Fibroblast of skin of right quadriceps (primary cell): ENCODE results near the gene SREBF2.
"Not testable (repeated sequence)": the region's sequence is repeated elsewhere in the genome, so short reads cannot be mapped to it uniquely, and the experiment has no call there.

Experiments used
- DNase-seq: peaks from one replicate; pipeline ENCODE4 v3.0.0-alpha.2; 2013

The SREBF2 gene

DNA sequence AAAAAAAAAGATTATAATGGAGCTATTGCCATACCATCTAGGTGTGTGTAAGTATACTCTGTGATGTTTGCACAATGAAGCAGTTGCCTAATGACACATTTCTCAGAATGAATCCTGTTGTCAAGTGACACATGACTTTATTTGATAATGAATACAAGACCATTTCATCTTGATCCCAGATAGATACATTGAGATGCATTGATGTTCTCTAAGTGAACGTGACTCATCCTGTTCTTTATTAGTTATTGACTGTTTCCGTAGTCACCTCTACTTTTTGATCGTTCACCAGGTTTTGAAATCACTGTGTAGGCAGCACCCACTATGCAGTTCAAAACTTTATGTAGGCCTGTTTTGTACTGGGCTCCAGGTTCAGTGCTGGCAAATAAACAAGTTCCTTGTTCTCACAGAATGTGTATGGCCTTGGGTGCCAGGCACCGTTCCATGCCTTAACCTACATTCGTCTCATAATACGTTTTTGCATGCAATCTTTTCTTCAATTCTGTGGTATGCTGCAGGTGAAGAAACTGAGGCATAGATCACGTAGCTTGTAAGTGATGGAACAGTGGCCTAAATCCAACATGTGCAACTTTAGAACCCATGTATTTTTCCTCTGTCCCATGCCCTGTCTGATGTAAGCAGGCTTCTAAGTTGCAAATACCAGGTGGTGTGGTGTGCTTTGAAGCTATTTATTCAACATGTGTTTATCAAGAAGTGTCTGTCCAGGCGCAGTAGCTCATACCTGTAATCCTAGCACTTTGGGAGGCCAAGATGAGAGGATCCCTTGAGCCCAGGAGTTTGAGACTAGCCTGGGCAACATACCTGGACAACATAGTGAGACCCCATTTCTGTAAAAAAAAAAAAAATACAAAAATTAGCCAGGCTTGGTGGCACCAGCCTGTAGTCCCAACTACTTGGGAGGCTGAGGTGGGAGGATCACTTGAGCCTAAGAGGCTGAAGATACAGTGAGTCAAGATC, 10.4 kb downstream of the SREBF2 start:
- no peak for DNase-seq

DNA sequence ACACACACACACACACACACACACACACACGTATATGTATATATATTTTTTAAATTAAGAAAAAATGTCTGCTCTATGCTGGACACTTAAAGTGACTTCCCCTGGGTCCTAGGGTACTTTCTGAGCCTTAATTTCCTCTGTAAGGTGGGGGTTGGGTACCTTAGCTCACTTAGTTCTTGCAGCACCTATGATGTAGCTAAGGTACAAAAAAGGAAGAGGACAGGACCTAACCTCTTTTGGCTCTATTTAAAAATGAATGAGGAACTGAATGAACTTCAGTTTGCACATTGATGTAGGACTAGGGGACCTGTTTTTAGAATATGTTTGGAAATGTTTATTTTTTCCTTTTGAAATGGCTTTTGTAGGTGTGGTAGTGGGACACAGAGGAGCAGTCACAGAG, 11.1 kb downstream of the SREBF2 start:
- no peak for DNase-seq

DNA sequence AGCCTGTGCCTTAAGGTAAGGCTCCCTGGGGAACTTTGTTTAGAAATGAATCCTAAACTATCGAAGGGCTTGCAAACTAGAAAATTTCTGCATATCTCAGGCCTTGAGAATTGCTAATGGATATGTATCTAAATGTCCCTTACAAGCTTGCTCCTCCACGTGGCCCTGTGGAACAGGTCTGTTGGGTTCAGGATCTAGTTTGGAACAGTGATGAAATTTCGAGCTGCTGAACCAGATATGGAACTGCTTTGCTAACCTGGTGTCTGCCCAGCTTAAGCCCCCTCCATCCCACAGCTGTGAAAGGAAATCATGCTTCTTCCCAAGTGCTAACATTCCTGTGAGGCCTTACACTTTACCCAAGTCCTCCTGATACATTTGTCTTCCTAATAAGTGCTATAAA, 11.6 kb downstream of the SREBF2 start:
- no peak for DNase-seq

DNA sequence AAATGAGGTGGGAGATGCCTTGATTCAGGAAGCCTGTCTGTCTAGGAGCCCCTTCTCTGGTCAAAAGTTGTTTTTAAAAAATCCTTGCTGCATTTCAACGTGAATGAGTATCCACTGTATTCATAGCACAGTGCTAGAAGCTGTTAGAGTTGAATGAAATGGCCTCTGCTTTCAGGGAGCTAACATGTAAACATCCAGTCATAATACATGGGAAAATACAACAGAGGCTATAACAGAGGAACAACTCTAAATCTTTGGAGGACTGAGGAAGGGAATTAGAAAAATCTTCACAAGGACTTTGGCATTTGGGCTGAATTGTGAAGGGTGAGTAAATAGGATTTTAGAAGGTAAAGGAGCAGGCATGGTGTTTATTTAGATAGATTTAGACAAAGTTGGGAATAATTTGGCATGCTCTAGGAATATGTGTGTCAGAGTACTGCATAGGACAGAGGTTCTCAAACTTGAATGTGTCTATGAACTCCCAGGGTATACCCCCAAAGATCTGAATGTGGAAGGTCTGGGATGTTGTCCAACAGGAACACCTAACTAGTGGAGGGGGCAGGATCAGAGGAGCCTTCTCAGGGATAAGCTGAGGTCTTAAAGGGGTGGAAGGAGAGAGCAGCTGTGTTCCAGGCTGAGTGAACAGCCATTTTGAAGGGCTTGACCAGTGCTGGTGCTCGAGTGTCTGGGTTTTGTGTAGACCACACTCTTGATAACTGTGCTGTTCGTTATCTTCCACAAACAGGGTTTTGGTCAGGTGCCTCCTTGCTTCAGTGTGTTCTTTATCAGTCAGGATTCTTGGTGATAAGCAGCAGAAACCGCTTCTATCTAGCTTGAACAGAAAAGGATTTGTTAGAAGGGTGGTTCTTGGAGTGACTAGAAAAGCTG, 12.7 kb downstream of the SREBF2 start:
- DNase-seq: no peak

DNA sequence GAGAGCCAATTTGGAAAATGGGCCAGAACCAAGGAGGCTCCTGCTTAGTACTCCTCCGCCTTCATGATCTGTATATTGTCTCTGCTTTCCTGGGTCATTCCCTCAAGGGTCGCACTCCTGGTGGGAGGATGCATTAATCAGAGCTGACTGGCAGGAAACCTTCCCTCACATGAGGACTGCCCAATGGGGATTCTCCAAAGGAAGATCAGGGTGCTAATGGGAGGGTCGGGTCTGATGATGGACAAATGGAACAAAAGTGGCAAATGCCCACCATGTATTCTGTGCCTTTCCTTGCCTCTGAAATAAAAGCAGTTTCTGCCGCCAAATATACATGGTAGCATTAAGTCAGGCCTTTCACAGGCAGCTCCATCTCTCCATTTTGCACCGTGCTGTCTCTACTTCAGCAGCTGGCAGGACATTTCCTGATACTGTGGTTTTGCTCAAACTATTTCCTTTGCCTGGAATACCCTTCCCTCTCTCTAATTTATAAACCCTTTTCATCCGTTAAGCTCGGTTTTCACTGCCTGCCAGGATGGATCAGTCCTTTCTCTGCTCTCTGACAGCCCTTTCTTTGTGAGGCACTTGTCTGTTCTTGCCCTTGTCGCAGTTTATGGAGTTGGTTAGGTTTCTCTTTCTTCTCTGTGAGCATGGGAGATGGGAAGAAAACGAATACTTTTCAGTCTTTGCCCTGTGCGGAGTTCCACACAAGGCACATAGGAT, 13.5 kb downstream of the SREBF2 start:
- no peak for DNase-seq

DNA sequence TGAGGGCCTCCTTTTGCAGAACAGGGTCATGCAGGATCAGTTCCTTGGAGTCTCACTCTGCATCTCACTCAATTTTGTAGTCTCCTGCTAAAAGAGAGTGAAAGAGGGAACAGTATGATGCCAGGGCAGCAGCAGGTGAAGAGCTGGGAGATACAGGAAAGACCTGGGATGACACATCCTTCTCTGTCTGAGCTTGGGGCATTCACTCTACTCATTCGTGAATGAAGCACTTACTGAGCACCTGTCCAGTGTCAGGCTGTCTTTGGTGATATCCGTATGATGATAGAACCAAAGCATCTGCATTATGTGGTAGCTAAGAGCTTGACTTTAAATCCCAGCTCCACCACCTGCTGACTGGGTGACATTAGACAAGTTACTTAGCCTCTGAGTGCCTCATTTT, 14.4 kb downstream of the SREBF2 start:
- no peak for DNase-seq

DNA sequence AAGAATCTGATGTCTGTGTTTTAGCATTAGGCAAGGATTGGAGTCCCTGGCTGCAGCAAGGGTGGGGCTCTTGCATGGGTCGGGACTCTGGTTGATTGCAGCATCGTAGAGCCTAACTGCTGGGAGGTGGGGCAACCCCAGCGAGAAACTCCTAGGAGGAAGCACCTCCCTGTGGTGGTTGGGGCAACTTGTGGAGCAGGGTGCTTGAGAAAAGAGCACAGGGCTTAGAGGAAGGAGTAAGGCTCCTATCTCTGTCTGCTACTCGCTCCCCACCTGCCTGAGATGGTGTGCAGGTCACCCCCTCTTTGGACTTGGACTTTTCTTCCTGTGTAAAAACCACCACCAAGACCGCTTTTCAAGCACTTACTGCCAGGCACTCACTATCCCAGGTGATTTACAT, 15.6 kb downstream of the SREBF2 start:
- no peak for DNase-seq

DNA sequence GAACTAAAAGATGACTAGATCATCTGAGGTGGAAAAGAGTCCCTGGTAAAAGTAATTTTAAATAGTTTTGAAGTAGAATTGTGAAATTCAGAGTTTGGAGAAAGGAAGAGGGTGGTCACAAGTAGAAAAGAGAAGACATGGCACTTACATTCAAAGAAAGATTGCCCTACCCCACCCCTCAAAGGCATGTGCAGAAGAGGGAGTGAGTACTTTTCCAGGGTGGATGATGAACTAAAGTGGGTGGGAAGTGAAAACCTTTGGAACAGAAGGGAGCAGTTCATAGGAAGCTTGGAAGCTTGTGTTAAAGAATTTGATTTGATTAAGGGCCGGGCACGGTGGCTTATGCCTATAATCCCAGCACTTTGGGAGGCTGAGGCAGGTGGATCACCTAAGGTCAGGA, 23.6 kb downstream of the SREBF2 start:
- no peak for DNase-seq

DNA sequence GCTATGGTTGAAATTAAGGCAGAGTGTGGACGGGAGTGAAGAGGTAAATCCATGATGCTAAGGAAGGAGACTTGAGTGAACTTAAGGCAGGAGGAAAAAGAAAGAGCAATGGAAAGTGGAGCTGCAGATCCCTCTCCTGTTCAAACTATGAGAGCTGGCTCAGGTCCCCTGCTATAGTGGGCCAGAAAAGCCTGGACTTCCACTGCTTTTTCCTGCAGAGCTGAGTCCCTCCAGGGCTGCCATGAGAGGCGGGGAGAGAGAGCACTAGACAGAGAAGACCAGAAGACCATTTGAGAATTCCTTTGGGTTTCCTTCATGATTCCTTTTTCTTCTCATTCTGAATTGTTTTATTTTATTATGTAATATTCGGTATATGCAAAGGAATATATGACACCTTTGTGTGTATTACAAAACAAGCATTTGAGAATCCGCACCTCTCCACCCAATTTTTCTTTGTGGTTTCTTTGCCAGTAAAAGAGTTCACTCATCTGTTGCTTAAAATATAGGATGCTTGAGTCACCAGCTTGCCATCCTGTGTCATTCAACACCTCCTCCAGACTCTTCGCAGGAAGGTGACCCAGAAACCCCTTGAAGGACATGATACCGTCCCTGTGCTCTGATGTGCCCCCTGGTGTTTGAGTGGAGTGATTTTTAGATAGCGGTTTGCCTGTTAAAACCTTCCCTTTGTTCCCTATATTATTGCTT, 24.4 kb downstream of the SREBF2 start:
- peak; percentile 69 for DNase-seq

DNA sequence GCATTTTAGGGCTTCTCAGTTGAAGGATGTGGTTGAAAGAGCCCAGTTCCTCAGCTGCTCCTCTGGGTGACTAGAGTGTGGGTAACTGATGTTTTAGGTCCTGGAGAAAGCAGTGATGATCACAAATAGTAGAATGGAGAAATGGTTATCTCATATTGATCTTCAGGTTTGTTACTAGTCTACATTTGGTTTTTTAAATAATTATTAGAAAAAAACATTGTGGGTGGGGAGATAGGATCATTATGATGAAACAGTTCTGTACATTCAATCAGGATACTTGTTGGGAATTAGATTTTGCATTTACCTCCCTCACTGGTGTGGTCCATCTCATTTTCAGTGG, 24.9 kb downstream of the SREBF2 start:
- no peak for DNase-seq

DNA sequence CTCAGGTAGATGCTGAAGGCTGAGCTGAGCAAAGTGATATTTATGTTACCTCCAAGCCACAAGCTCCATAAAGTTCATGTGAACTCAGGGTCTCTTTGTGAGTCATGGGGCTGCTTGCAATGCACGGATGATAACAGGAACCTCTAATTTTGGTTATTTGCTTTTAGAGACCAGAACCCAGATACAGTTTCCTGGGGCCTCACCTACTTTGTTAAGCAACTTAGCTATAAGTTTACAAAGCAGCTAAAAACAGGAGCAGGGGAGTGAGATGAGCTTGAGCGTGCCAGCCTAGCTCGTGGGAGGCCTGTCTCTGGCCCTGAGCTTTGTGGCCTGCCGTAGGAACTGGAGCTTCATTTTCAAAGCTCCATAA, 29.2 kb downstream of the SREBF2 start:
- no peak for DNase-seq

DNA sequence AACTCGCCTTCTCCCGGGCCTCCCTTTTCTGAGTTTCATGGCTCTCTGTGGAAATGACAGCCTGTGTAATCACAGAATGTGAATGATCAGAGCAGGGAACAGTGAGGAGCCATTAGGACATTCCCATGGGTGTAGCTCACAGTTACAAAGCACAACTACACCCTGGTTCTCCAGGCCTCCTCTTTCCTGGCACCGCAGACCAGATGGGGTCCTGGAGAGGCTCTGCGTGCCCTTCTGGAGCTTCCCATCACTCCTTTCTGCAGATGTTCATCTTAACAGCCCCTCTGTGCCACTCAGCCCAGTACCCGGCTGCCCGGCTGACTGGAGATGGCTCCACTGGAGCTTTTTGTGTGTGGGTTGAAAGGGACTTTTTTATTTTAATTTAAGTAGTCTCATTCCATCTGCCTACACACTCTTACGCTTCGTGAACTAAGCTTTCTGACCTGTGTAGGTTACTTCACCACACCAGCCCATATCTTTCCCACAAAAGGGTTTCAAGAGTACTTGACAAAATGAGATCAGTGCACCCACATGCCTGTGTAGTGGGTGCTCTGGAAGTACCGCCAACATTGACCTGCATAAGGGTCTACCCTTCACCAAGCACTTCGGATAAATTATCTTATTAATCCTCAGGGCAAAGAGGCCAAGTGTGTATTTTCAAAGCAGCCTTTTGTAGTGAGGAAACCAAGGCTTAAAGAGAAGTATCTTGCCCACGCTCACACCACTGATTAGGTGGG, 29.8 kb downstream of the SREBF2 start:
- DNase-seq: no peak

DNA sequence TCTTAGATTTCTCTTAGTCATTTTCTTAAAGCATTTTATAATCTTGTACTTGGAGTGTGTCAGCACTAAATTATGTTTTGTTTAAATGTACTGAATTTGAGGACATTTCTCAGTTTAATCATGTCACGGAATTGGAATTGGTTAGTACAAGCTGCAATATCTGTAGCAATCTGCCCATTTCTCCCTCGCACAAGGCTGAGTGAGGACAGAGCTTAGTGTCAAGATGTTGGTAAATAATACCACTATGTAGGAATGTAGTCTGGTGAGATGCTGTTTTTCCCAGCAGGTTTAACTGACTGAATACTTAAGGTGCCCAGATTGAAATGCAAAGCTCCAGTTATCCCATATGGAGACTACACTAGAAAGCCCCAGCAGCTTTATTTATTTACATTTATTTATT, 30.6 kb downstream of the SREBF2 start:
- no peak for DNase-seq

DNA sequence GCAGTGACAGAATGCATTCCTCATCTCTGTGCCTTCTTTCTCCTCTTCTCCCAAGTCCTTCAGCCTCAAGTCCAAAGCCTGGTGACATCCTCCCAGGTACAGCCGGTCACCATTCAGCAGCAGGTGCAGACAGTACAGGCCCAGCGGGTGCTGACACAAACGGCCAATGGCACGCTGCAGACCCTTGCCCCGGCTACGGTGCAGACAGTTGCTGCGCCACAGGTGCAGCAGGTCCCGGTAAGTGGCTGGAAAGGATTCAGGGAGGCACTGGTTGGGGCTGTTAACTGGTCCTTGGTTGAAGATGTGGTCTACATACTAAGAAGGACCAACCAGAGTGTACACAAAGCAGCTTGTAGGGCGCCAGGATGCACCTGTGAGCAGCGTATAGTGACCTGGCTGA, 35.7 kb downstream of the SREBF2 start:
- no peak for DNase-seq

DNA sequence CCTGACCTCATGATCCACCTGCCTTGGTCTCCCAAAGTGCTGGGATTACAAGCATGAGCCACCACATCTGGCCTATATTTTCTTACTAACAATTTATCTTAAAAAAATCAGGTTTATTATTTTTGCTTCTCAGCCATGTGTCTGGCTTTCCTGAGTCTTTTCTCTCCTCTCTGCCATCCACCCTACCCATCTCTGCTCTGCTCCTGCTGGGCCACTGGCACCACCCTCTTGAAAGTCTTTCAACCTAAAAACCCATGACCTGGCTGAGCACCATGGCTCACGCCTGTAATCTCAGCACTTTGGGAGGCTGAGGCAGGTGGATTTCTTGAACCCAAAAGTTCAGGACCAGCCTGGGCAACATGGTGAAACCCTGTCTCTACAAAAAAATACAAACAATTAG, 37.2 kb downstream of the SREBF2 start:
- DNase-seq: not testable (repeated sequence)

DNA sequence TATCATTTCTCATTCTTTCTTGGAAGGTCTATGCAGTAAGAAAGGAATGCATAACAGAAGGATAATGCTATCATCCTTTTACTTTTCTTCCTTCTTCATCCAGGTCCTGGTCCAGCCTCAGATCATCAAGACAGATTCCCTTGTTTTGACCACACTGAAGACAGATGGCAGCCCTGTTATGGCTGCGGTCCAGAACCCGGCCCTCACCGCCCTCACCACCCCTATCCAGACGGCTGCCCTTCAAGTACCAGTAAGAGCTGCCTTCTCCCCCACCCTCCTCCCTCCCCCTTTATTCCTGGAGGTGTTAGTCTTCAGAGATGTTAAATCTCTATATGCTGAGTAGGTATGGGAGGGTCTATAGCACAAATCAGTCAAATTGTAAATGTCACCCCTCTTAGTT, 37.9 kb downstream of the SREBF2 start:
- no peak for DNase-seq

DNA sequence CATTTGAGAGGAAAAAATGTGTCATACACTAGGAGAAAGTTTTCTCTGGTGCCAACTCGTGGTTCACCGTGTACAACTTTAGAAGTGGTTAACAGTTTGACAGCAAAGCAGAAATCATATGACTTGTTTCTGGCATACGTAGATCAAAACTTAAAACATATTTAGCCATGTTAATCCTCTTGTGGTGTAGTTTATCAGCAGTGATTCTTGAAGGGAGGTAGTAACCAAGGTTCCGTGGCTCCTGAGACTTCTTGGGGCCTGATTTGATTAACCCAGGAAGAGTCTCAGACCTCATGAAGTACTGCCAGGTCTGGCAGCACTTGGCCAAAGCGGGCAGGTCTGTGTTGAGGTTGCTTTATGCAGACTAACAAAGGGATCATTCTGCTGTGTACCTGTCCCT, 40.5 kb downstream of the SREBF2 start:
- no peak for DNase-seq

DNA sequence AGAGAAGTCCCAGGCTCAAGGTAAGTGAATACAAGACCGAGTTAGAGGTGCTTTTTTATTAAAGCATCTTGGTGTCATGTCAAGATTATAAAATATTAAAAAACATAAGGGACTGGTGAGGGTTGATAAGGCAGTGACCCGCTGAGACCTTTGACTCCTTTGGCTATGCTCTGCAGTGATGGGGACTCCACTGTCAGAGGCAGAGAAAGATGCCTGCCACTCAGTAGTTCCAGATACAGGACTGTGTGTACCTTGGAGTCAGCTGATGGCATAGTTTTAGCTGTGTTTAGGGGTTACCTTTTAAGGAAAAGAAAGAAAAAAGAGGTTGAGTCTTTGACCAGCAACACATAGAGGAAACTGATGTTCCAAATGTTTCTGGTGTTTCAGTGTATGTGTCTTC, 41.2 kb downstream of the SREBF2 start:
- DNase-seq: no peak

DNA sequence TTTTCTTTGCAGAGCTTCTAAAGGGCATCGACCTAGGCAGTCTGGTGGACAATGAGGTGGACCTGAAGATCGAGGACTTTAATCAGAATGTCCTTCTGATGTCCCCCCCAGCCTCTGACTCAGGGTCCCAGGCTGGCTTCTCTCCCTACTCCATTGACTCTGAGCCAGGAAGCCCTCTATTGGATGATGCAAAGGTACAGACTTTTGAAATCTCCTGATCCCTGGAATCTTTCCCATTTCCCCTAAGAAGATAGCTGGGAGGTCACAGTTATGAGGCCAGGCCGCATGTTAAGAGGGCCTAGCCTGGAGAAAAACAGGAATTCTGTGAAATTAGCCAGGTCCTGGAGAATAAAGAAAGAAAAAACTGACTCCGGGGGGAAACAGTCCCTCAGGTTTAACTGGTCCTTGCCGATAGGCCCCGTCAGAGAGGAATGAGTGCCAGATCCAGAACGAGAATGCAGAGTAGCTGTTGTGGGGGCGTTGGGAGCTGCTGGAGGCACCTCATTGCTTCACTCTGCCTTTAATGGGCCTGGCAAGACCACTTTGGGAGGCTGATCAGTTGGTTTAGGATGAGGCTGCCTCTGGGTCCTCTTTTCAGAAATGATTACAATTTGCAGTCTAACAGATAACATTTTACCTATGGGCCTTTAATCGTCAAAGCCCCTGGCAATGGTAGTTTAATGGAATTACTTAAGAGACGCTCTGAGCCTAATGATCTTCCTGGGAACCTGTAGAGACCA, 42.8 kb downstream of the SREBF2 start:
- no peak for DNase-seq

DNA sequence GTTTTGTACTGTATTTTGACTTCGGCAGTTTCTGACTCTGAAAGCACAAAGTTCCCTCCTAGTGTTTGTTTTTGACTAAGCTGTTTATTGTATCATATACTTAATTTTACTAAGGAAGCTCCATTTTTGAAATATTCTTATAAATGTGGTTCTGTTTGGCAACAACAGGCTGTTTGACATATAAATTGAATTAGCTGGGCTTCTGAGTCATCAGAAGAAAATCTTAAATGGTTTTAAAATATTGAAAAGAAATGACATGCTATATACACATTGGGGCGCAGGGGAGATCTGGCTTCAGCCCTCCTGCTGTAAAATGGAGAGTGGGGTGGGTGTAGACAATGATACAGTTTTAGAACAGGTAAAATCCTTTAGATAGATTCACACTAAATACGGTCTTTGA, 43.4 kb downstream of the SREBF2 start:
- no peak for DNase-seq

DNA sequence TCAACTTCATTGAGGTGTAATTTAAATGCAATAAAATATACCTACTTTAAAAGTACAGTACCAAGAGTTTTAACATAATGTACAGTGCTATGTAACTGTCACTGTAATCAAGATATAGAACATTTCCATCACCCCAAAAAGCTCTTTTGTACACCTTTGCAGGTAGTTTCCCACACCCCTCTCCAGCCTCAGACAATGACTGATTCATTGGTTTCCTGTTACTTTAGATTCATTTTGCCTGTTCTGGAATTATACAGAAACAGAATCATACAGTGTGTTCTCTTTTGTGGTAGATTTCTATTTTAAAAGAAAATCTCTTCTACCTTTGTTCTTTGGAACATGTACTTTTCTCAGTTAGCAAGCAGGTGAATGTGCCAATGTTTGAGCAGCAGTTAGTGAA, 43.8 kb downstream of the SREBF2 start:
- DNase-seq: no peak
